ENCODE measurements around the gene MPI. TPM values are rescaled to one million over a fixed set of nuclear protein-coding genes. Genes with fewer than 3 reads are reported as not detected.

MPI gene
- total RNA-seq, 4 donors from 2014 or later = 63.1 to 176 (median 98.4) TPM

- in situ Hi-C loops (cut with MboI; ENCODE audit: low pct_ligation_motif_present in 1 of 4, low pct_unique_long_range_greater_than_20kb in 1 of 4, low sequenced_read_pairs in 3 of 4) = no loop called here
- Histone ChIP-seq H3K36me3 (no peaks in the 10 kb centered on the region), H3K4me1 (peaks cover 32 to 44% (median 38%) of the 10 kb centered on the region in 4 donors), H3K27me3 (no peaks in the 10 kb centered on the region), H3K4me3 (peak overlapping the region; percentile 44 to 82 (median 52)), H3K9me3 (no peaks in the 10 kb centered on the region), H3K27ac (peak overlapping the region; percentile 91 to 96 (median 94))
- DNase-seq = peak; percentile 48
- intact Hi-C loops (cut with DNase I; ENCODE audit: low total_unique reads) = no loop called here
- WGBS, 2 donors (ENCODE audit: low coverage in 1 of 2) = 19 to 100% methylated on average over 1 to 12 of the region's 16 CpGs
- peak in 2 of 5 experiments; percentile 9 to 17 for TF ChIP-seq CTCF (IDR thresholded peaks at IDR 0.05)
- TF ChIP-seq POLR2A (IDR thresholded peaks at IDR 0.05) = no peak
Observed at GRCh38 chr15:74873756-74874424, 16.0 kb upstream of the MPI start.

GRCh38 chr15:74878273-74878672, 11.6 kb upstream of the MPI start:
- H3K27me3 ChIP-seq = no peaks in the 10 kb centered on the region
- intact Hi-C loops (cut with DNase I; ENCODE audit: low total_unique reads) = no loop called here

GRCh38 chr15:74882528-74882927, 7.3 kb upstream of the MPI start:
- no peak for DNase-seq
- in situ Hi-C loops (cut with MboI; ENCODE audit: low pct_ligation_motif_present in 1 of 4, low pct_unique_long_range_greater_than_20kb in 1 of 4, low sequenced_read_pairs in 3 of 4) = no loop called here
- H3K36me3 ChIP-seq = no peaks in the 10 kb centered on the region
- TF ChIP-seq POLR2A (IDR thresholded peaks at IDR 0.05) (no peak), EP300 (IDR thresholded peaks at IDR 0.05; ENCODE audit: low read depth) (no peak), CTCF (IDR thresholded peaks at IDR 0.05) (no peak), POLR2AphosphoS5 (IDR thresholded peaks at IDR 0.05) (no peak)
- no peak overlapping the region for H3K4me3 ChIP-seq
- WGBS, 2 donors (ENCODE audit: low coverage in 1 of 2) = 96 to 97% methylated on average over 6 of the region's 6 CpGs
- H3K27ac ChIP-seq = no peak overlapping the region
- no peaks in the 10 kb centered on the region for H3K9me3 ChIP-seq
- H3K4me1 ChIP-seq = peaks cover 0 to 16% (median 0%) of the 10 kb centered on the region in 4 donors
- H3K27me3 ChIP-seq = no peaks in the 10 kb centered on the region
- intact Hi-C loops (cut with DNase I; ENCODE audit: low total_unique reads) = no loop called here

More at GRCh38 chr15:74878273-74878672, 11.6 kb upstream of the MPI start:
- no peaks in the 10 kb centered on the region for H3K36me3 ChIP-seq
- no peak overlapping the region for H3K4me3 ChIP-seq
- no peak for DNase-seq
- H3K9me3 ChIP-seq = no peaks in the 10 kb centered on the region
- H3K4me1 ChIP-seq = peaks cover 0 to 6% (median 3%) of the 10 kb centered on the region in 4 donors
- in situ Hi-C loops (cut with MboI; ENCODE audit: low pct_ligation_motif_present in 1 of 4, low pct_unique_long_range_greater_than_20kb in 1 of 4, low sequenced_read_pairs in 3 of 4) = no loop called here
- WGBS, 2 donors (ENCODE audit: low coverage in 1 of 2) = 71 to 74% methylated on average over 4 of the region's 4 CpGs
- no peak for TF ChIP-seq EP300 (IDR thresholded peaks at IDR 0.05; ENCODE audit: low read depth)
- no peak for TF ChIP-seq CTCF (IDR thresholded peaks at IDR 0.05)
- no peak overlapping the region for H3K27ac ChIP-seq

GRCh38 chr15:74884428-74885223, 5.2 kb upstream of the MPI start:
- Histone ChIP-seq H3K4me1 (peaks cover 0 to 26% (median 4%) of the 10 kb centered on the region in 4 donors), H3K27ac (no peak overlapping the region), H3K36me3 (no peaks in the 10 kb centered on the region), H3K4me3 (no peak overlapping the region), H3K27me3 (no peaks in the 10 kb centered on the region), H3K9me3 (no peaks in the 10 kb centered on the region)
- DNase-seq = no peak
- no peak for TF ChIP-seq POLR2A (IDR thresholded peaks at IDR 0.05)
- no peak for TF ChIP-seq POLR2AphosphoS5 (IDR thresholded peaks at IDR 0.05)
- no peak for TF ChIP-seq EP300 (IDR thresholded peaks at IDR 0.05; ENCODE audit: low read depth)
- TF ChIP-seq CTCF (IDR thresholded peaks at IDR 0.05) = no peak
- intact Hi-C loops (cut with DNase I; ENCODE audit: low total_unique reads) (no loop called here), in situ Hi-C loops (cut with MboI; ENCODE audit: low pct_ligation_motif_present in 1 of 4, low pct_unique_long_range_greater_than_20kb in 1 of 4, low sequenced_read_pairs in 3 of 4) (no loop called here)
- WGBS, 2 donors (ENCODE audit: low coverage in 1 of 2) = 79 to 89% methylated on average over 4 of the region's 4 CpGs

Measured in transverse colon (tissue), 4 donors.